Central memory CD8-positive, alpha-beta T cell (primary cell): ENCODE measurements around the gene WNK2.

Experiments used
- ATAC-seq: fragments of 150-1000 bp; cut with Tn5 transposase; replicated peaks from 2 replicates; pipeline ENCODE4 v1.10.0; 2022; ENCODE audit warnings: mild to moderate bottlenecking, moderate FRiP score, moderate number of reproducible peaks; ENCODE audit not compliant: poor library complexity, severe bottlenecking; ENCODE audit errors: extremely low read depth
- DNase-seq, 2 donors: peaks; one replicate each; pipeline ENCODE4 v3.0.0; 2021; ENCODE audit warnings: low spot score in 2 of 2
- H3K27ac Mint-ChIP-seq: one replicate; pipeline ENCODE4 v1.8.0; 2022; ENCODE audit warnings: low read depth, mild to moderate bottlenecking, moderate library complexity, mixed read lengths
- H3K27me3 Mint-ChIP-seq: one replicate; pipeline ENCODE4 v1.8.0; 2022; ENCODE audit warnings: mixed read lengths
- H3K36me3 Mint-ChIP-seq: one replicate; pipeline ENCODE4 v1.8.0; 2022; ENCODE audit warnings: mild to moderate bottlenecking, moderate library complexity, mixed read lengths; ENCODE audit not compliant: insufficient read depth
- H3K4me1 Mint-ChIP-seq: one replicate; pipeline ENCODE4 v1.8.0; 2022; ENCODE audit warnings: mixed read lengths
- H3K4me3 Mint-ChIP-seq: one replicate; pipeline ENCODE4 v1.8.0; 2022; ENCODE audit warnings: mild to moderate bottlenecking, moderate library complexity, mixed read lengths
- H3K9me3 Mint-ChIP-seq: one replicate; pipeline ENCODE4 v1.8.0; 2022; ENCODE audit warnings: mixed read lengths

WNK2 gene

GRCh38 chr9:93225417-93225816 is 41.5 kb downstream of the WNK2 start:
- H3K27ac Mint-ChIP-seq = no peak overlapping the region
- no peaks in the 10 kb centered on the region for H3K36me3 Mint-ChIP-seq
- H3K4me3 Mint-ChIP-seq = no peak overlapping the region
- no peak for ATAC-seq
- no peaks in the 10 kb centered on the region for H3K4me1 Mint-ChIP-seq
- no peaks in the 10 kb centered on the region for H3K9me3 Mint-ChIP-seq
- DNase-seq = no peak
- H3K27me3 Mint-ChIP-seq = peaks cover 22% of the 10 kb centered on the region

- Mint-ChIP-seq H3K36me3 (no peaks in the 10 kb centered on the region), H3K27ac (no peak overlapping the region), H3K9me3 (no peaks in the 10 kb centered on the region), H3K27me3 (peaks cover 23% of the 10 kb centered on the region), H3K4me3 (no peak overlapping the region), H3K4me1 (no peaks in the 10 kb centered on the region)
- no peak for ATAC-seq
- DNase-seq = no peak
These were observed 42.0 kb downstream of the WNK2 start for GRCh38 chr9:93225892-93226291.

- H3K27me3 Mint-ChIP-seq = peaks cover 32% of the 10 kb centered on the region
- no peak overlapping the region for H3K27ac Mint-ChIP-seq
- DNase-seq = no peak
- ATAC-seq = no peak
- no peaks in the 10 kb centered on the region for H3K36me3 Mint-ChIP-seq
- no peaks in the 10 kb centered on the region for H3K4me1 Mint-ChIP-seq
- H3K4me3 Mint-ChIP-seq = no peak overlapping the region
- no peaks in the 10 kb centered on the region for H3K9me3 Mint-ChIP-seq
These were observed 42.9 kb downstream of the WNK2 start for GRCh38 chr9:93226819-93227218.

GRCh38 chr9:93228030-93228429 is 44.1 kb downstream of the WNK2 start:
- DNase-seq (no peak), ATAC-seq (no peak)
- Mint-ChIP-seq H3K27ac (peak overlapping the region; percentile 50), H3K9me3 (no peaks in the 10 kb centered on the region), H3K27me3 (peaks cover 44% of the 10 kb centered on the region), H3K4me1 (no peaks in the 10 kb centered on the region), H3K36me3 (no peaks in the 10 kb centered on the region), H3K4me3 (no peak overlapping the region)

- DNase-seq (no peak), ATAC-seq (no peak)
- H3K4me3 Mint-ChIP-seq = no peak overlapping the region
- H3K9me3 Mint-ChIP-seq = no peaks in the 10 kb centered on the region
- peaks cover 48% of the 10 kb centered on the region for H3K27me3 Mint-ChIP-seq
- H3K36me3 Mint-ChIP-seq = no peaks in the 10 kb centered on the region
- no peaks in the 10 kb centered on the region for H3K4me1 Mint-ChIP-seq
- H3K27ac Mint-ChIP-seq = peak overlapping the region; percentile 50
These were observed 44.5 kb downstream of the WNK2 start for GRCh38 chr9:93228453-93228852.

GRCh38 chr9:93229636-93230035 is 45.7 kb downstream of the WNK2 start:
- no peak overlapping the region for H3K4me3 Mint-ChIP-seq
- H3K27ac Mint-ChIP-seq = no peak overlapping the region
- no peaks in the 10 kb centered on the region for H3K9me3 Mint-ChIP-seq
- ATAC-seq (no peak), DNase-seq (no peak)
- H3K27me3 Mint-ChIP-seq = peaks cover 48% of the 10 kb centered on the region
- no peaks in the 10 kb centered on the region for H3K4me1 Mint-ChIP-seq
- no peaks in the 10 kb centered on the region for H3K36me3 Mint-ChIP-seq

- Mint-ChIP-seq H3K27me3 (peaks cover 48% of the 10 kb centered on the region), H3K36me3 (no peaks in the 10 kb centered on the region), H3K27ac (no peak overlapping the region), H3K4me1 (no peaks in the 10 kb centered on the region), H3K4me3 (no peak overlapping the region), H3K9me3 (no peaks in the 10 kb centered on the region)
- ATAC-seq (no peak), DNase-seq (no peak)
These were observed 46.2 kb downstream of the WNK2 start for GRCh38 chr9:93230185-93230584.

- Mint-ChIP-seq H3K36me3 (no peaks in the 10 kb centered on the region), H3K27me3 (peaks cover 48% of the 10 kb centered on the region), H3K9me3 (no peaks in the 10 kb centered on the region), H3K4me3 (no peak overlapping the region), H3K4me1 (no peaks in the 10 kb centered on the region), H3K27ac (no peak overlapping the region)
- no peak for ATAC-seq
- no peak for DNase-seq
These were observed 46.7 kb downstream of the WNK2 start for GRCh38 chr9:93230601-93231000.

- DNase-seq (no peak), ATAC-seq (no peak)
- Mint-ChIP-seq H3K36me3 (no peaks in the 10 kb centered on the region), H3K27me3 (peaks cover 48% of the 10 kb centered on the region), H3K4me3 (no peak overlapping the region), H3K4me1 (peaks cover 3% of the 10 kb centered on the region), H3K27ac (no peak overlapping the region), H3K9me3 (no peaks in the 10 kb centered on the region)
These were observed 47.3 kb downstream of the WNK2 start for GRCh38 chr9:93231121-93231694.

- Mint-ChIP-seq H3K27me3 (peaks cover 48% of the 10 kb centered on the region), H3K36me3 (peaks cover 2% of the 10 kb centered on the region), H3K4me1 (peaks cover 8% of the 10 kb centered on the region), H3K9me3 (no peaks in the 10 kb centered on the region), H3K4me3 (no peak overlapping the region), H3K27ac (no peak overlapping the region)
- DNase-seq (no peak), ATAC-seq (no peak)
These were observed 47.8 kb downstream of the WNK2 start for GRCh38 chr9:93231716-93232115.

GRCh38 chr9:93232388-93232960 is 48.5 kb downstream of the WNK2 start:
- H3K36me3 Mint-ChIP-seq = peaks cover 2% of the 10 kb centered on the region
- no peak for ATAC-seq
- H3K4me1 Mint-ChIP-seq = peaks cover 15% of the 10 kb centered on the region
- no peak overlapping the region for H3K27ac Mint-ChIP-seq
- DNase-seq = no peak
- H3K4me3 Mint-ChIP-seq = no peak overlapping the region
- H3K9me3 Mint-ChIP-seq = peaks cover 6% of the 10 kb centered on the region
- H3K27me3 Mint-ChIP-seq = peaks cover 48% of the 10 kb centered on the region

- H3K27ac Mint-ChIP-seq = no peak overlapping the region
- H3K36me3 Mint-ChIP-seq = peaks cover 2% of the 10 kb centered on the region
- no peak for ATAC-seq
- no peak overlapping the region for H3K4me3 Mint-ChIP-seq
- H3K9me3 Mint-ChIP-seq = peaks cover 12% of the 10 kb centered on the region
- H3K4me1 Mint-ChIP-seq = peaks cover 21% of the 10 kb centered on the region
- peaks cover 42% of the 10 kb centered on the region for H3K27me3 Mint-ChIP-seq
- no peak for DNase-seq
These were observed 49.1 kb downstream of the WNK2 start for GRCh38 chr9:93233033-93233432.

GRCh38 chr9:93234600-93234999 is 50.7 kb downstream of the WNK2 start:
- no peak overlapping the region for H3K4me3 Mint-ChIP-seq
- peaks cover 27% of the 10 kb centered on the region for H3K27me3 Mint-ChIP-seq
- H3K4me1 Mint-ChIP-seq = peaks cover 29% of the 10 kb centered on the region
- ATAC-seq (no peak), DNase-seq (no peak)
- H3K9me3 Mint-ChIP-seq = peaks cover 12% of the 10 kb centered on the region
- H3K36me3 Mint-ChIP-seq = peaks cover 3% of the 10 kb centered on the region
- H3K27ac Mint-ChIP-seq = no peak overlapping the region
